ENCODE results near the gene RAD51B. TPM values are rescaled to one million over a fixed set of nuclear protein-coding genes. Genes with fewer than 3 reads are reported as not detected.

RAD51B gene
- total RNA-seq, 1 experiment from 2014 or later, result 13.3 TPM

GRCh38 chr14:68535404-68536017, 715.9 kb downstream of the RAD51B start:
- peaks cover 4% of the 10 kb centered on the region; the same call in 1 of the 2 replicates for H3K4me1 ChIP-seq
- no peak overlapping the region for H3K27ac ChIP-seq
- no peaks in the 10 kb centered on the region for H3K27me3 ChIP-seq
- no peak for DNase-seq
- 0 out of 2 replicates have a peak, but pooled peaks cover 5% of the 10 kb centered on the region for H3K9me3 ChIP-seq (replicated peaks)
- no peak overlapping the region for H3K4me3 ChIP-seq
- no peaks in the 10 kb centered on the region for H3K36me3 ChIP-seq

DNA sequence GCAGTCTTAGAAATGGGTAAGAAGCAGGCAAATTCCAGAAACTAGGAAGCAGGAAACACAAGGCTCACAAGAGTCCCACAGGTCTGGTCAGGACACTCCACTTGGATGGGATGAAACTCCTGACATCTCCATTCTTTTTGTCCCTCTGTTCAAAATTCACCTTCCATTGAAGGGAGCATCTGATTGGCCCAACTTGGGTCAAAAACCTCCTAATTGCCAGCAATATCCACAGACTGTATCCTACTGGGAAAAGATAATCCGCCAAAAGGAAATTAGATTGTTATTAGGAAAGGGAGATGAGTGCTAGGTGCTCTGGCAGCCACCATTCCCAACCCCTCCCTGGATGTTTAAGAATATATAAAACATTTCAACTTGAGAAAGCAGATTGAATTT, 716.4 kb downstream of the RAD51B start:
- no peaks in the 10 kb centered on the region for H3K27me3 ChIP-seq
- no peak overlapping the region for H3K4me3 ChIP-seq
- no peak for DNase-seq
- H3K9me3 ChIP-seq (replicated peaks), result 0 out of 2 replicates have a peak, but pooled peaks cover 2% of the 10 kb centered on the region
- no peak overlapping the region for H3K27ac ChIP-seq
- H3K36me3 ChIP-seq, result no peaks in the 10 kb centered on the region
- peaks cover 4% of the 10 kb centered on the region; the same call in 1 of the 2 replicates for H3K4me1 ChIP-seq

DNA sequence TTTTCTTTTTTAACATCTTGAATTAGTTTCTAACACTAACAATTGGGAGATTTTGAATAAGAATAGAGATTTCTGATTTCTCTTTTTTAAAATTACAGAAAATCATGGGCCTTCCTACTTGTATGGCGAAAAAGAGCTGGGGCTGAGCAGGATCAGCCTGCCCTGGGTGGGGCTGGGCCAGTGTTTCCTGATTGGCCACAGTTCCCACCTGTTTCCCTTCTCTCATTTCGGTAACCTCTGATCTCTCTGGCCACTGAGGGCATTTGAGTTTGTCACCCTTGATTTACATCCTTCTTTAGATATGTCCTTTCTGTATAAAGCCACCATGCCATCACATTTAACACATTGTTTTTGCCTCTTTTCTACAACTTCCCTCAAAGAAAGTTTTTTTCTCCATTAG, 719.1 kb downstream of the RAD51B start:
- Histone ChIP-seq H3K27ac (no peak overlapping the region), H3K9me3 (replicated peaks) (0 out of 2 replicates have a peak, but pooled peaks cover 2% of the 10 kb centered on the region), H3K36me3 (no peaks in the 10 kb centered on the region), H3K4me1 (peaks cover 9% of the 10 kb centered on the region; the same call in 1 of the 2 replicates), H3K27me3 (no peaks in the 10 kb centered on the region), H3K4me3 (no peak overlapping the region)
- DNase-seq, result no peak

GRCh38 chr14:68539241-68539737, 719.7 kb downstream of the RAD51B start:
- no peak overlapping the region for H3K27ac ChIP-seq
- H3K4me3 ChIP-seq, result no peak overlapping the region
- H3K36me3 ChIP-seq, result no peaks in the 10 kb centered on the region
- H3K9me3 ChIP-seq (replicated peaks), result 0 out of 2 replicates have a peak, but pooled peaks cover 2% of the 10 kb centered on the region
- DNase-seq, result no peak
- peaks cover 9% of the 10 kb centered on the region; the same call in 1 of the 2 replicates for H3K4me1 ChIP-seq
- H3K27me3 ChIP-seq, result no peaks in the 10 kb centered on the region

GRCh38 chr14:68539789-68540188, 720.2 kb downstream of the RAD51B start:
- no peaks in the 10 kb centered on the region for H3K27me3 ChIP-seq
- H3K27ac ChIP-seq, result no peak overlapping the region
- no peak overlapping the region for H3K4me3 ChIP-seq
- H3K9me3 ChIP-seq (replicated peaks), result 0 out of 2 replicates have a peak, but pooled peaks cover 2% of the 10 kb centered on the region
- peaks cover 9% of the 10 kb centered on the region; the same call in 1 of the 2 replicates for H3K4me1 ChIP-seq
- H3K36me3 ChIP-seq, result no peaks in the 10 kb centered on the region
- no peak for DNase-seq

DNA sequence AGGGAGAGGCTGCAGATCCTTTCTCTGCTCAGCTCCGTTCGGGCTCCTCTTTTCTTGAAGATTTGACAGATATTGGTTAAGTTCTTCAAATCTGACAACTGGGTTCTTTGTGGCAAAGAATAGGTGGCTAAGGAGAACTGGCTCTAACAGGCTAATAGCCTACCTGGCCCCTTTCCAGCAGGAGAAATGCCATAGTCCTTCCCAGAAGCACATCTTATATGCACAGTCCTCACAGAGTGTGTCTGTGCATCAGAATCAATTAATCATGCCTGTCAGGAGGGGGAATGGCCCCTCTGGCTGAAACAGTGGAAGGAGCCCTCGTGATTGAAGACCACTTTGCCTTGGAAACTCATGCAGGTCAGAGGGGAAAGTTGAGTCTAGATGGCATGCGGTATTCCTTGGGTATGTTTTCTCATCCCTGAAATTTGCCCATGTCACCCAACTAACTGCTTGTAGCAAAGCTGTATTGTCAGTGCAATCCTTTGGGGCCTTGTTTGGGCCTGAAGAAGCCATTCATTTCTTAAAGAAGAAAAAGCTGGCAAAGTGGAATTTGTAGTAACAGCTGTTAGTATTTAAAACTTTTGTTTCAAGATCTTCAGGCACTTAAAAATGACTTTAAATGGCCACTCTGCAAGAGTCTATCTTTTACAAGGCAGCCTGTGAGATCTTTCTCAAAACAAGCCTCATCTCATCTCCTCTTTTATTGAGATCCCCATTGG, 721.8 kb downstream of the RAD51B start:
- 0 out of 2 replicates have a peak, but pooled peaks cover 2% of the 10 kb centered on the region for H3K9me3 ChIP-seq (replicated peaks)
- no peak overlapping the region for H3K4me3 ChIP-seq
- H3K36me3 ChIP-seq, result no peaks in the 10 kb centered on the region
- H3K4me1 ChIP-seq, result peaks cover 9% of the 10 kb centered on the region; the same call in 1 of the 2 replicates
- DNase-seq, result no peak
- no peak overlapping the region for H3K27ac ChIP-seq
- H3K27me3 ChIP-seq, result no peaks in the 10 kb centered on the region

DNA sequence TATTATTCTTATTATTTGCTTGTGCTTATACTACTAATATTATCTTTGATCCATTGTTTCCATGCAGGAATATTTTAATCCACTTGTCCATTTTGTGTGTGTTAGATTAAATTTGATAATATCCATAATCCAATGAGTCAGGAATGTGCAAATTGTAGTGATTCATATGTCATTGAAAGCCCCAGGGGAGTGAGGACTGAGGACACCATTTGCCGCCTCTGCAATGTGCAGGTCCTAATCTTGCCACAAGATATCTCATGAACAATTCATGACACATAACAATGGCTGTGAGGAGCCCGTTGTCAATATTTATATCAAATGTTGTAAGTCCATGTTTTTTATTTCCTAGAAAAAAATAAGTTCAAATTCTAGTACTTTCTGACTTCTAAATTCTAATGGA, 722.8 kb downstream of the RAD51B start:
- 0 out of 2 replicates have a peak, but pooled peaks cover 2% of the 10 kb centered on the region for H3K9me3 ChIP-seq (replicated peaks)
- H3K27ac ChIP-seq, result no peak overlapping the region
- H3K27me3 ChIP-seq, result no peaks in the 10 kb centered on the region
- H3K4me3 ChIP-seq, result no peak overlapping the region
- H3K36me3 ChIP-seq, result no peaks in the 10 kb centered on the region
- H3K4me1 ChIP-seq, result peaks cover 9% of the 10 kb centered on the region; the same call in 1 of the 2 replicates
- DNase-seq, result no peak

GRCh38 chr14:68543516-68543915, 723.9 kb downstream of the RAD51B start:
- Histone ChIP-seq H3K36me3 (no peaks in the 10 kb centered on the region), H3K27me3 (no peaks in the 10 kb centered on the region), H3K4me1 (peaks cover 20% of the 10 kb centered on the region), H3K27ac (no peak overlapping the region), H3K4me3 (no peak overlapping the region), H3K9me3 (replicated peaks) (0 out of 2 replicates have a peak, but pooled peaks cover 2% of the 10 kb centered on the region)
- DNase-seq, result no peak

DNA sequence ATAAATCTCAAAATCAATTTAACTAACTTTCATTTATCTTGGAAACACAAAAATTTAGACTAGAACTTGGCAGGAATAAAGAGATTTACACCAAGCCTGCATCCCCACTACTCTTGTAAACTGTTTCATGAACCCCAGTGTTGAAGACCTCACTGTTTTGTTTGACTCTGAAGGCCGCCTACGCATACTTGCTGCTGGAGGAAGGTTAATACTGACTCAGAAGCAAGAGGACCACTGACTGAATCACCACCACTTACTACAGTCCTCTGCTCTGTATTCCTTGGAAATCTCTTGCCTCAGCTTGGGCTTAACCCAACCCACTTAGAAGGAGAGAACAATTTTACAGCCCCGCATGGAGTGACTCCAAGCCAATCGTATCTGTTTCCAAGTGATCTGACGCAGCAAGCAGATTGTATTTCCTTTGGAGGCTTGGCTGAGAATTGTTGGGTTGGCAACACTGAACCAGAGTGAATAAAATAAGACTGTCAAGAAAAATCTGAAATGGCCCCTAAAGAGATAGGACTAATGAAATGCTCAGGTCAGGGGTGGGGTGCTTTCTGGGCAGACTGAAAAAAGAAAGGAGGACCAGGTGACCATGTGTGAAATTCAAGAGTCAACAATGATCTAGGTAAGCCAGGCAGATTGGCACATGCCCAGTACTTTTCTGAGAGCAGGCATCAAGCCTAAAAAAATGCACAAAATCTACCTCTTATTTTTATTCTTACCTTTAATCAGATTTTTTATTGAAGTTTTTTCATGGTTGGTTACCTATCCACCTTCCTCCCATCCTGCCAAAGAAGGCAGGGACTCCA, 724.7 kb downstream of the RAD51B start:
- Histone ChIP-seq H3K27ac (no peak overlapping the region), H3K27me3 (no peaks in the 10 kb centered on the region), H3K4me3 (no peak overlapping the region), H3K4me1 (peaks cover 22% of the 10 kb centered on the region), H3K36me3 (no peaks in the 10 kb centered on the region), H3K9me3 (replicated peaks) (0 out of 2 replicates have a peak, but pooled peaks cover 2% of the 10 kb centered on the region)
- DNase-seq, result no peak

GRCh38 chr14:68546839-68547238, 727.3 kb downstream of the RAD51B start:
- Histone ChIP-seq H3K4me3 (no peak overlapping the region), H3K27me3 (no peaks in the 10 kb centered on the region), H3K27ac (no peak overlapping the region), H3K9me3 (replicated peaks) (no peaks in the 10 kb centered on the region), H3K36me3 (no peaks in the 10 kb centered on the region), H3K4me1 (peaks cover 43% of the 10 kb centered on the region)
- DNase-seq, result no peak

DNA sequence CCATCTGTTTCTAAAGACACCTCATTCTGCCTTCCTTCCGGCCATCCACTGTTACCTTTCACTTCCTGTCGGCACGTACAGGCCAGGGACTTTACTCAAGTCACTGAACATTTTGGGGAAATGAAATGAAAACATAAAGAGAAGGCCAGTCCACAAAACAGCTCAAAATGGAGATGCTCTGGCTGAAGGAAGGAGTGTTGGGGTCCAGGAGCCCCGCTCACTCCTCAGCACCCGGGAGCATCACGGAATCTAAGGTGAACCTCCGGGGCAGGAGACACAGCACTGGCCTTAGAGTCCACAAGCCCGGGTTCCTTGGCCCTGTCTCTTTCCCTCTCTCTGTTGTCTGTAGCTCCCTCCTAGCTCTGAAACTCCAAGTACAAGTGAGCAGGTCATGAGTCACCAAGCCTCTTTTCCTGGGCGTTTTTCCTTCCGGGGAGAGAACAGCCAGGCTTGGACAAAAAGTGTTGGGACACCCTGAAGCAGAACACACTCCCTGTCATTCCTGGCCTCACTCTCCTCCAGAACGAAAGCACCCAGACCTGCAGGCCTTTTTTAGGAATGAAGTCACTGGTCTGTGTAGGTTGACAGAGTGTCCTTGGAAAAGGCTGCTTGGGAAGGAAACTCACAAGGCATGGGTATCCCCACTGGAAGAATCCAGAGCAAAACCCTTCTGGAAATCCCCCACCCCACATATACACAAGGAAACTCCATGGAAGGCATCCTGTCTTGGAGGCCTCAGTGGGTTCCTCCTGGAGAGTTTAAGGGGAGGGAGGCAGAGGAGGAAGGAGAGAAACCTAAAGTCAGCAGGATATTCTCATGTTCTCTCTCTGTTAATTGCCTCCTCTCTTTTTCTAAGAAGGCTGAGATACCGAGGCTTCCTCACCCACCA, 728.0 kb downstream of the RAD51B start:
- peak overlapping the region; percentile 53 for H3K27ac ChIP-seq
- H3K4me3 ChIP-seq, result no peak overlapping the region
- no peaks in the 10 kb centered on the region for H3K27me3 ChIP-seq
- H3K9me3 ChIP-seq (replicated peaks), result no peaks in the 10 kb centered on the region
- no peaks in the 10 kb centered on the region for H3K36me3 ChIP-seq
- peak in 1 of 2 experiments; percentile 33 for DNase-seq
- peaks cover 49% of the 10 kb centered on the region for H3K4me1 ChIP-seq

- peak overlapping the region; percentile 53 for H3K27ac ChIP-seq
- peak in 1 of 2 experiments; percentile 36 for DNase-seq
- no peaks in the 10 kb centered on the region for H3K27me3 ChIP-seq
- no peaks in the 10 kb centered on the region for H3K9me3 ChIP-seq (replicated peaks)
- no peaks in the 10 kb centered on the region for H3K36me3 ChIP-seq
- H3K4me1 ChIP-seq, result peaks cover 54% of the 10 kb centered on the region
- no peak overlapping the region for H3K4me3 ChIP-seq
Observed at GRCh38 chr14:68548194-68549076, 728.9 kb downstream of the RAD51B start.

GRCh38 chr14:68550338-68550715, 730.7 kb downstream of the RAD51B start:
- Histone ChIP-seq H3K4me1 (peaks cover 72% of the 10 kb centered on the region), H3K9me3 (replicated peaks) (no peaks in the 10 kb centered on the region), H3K27ac (peak overlapping the region; percentile 100), H3K4me3 (no peak overlapping the region), H3K27me3 (no peaks in the 10 kb centered on the region), H3K36me3 (no peaks in the 10 kb centered on the region)
- DNase-seq, result no peak

Measured in SJCRH30 (cell line).